Measurements from ENCODE around the gene PLAAT4. TPM values are rescaled to one million over a fixed set of nuclear protein-coding genes. Genes with fewer than 3 reads are reported as not detected.

Gene PLAAT4
- total and polyA plus RNA-seq, 2 donors from 2014 or later: 111 to 579 TPM

DNA sequence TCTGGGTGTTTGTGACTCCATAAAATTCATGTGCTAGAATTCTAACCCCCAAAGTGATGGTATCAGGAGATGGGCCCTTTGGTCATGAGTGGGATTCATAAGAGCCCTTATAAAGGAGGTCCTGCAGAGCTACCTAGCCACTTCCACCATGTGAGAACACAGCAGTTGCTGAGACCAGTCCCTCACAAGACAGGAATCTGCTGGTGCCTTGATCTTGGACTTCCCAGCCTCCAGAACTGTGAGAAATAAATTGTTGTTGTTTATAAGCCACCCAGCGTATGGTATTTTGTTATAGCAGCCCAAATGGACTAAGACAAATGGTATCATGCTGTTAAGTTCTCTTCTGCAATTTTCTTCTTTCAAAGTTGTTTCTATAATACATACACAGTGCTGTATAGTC lies 44.2 kb upstream of the PLAAT4 start:
- intact Hi-C loops (cut with DNase I): no loop called here
- no peak overlapping the region for H3K9ac ChIP-seq (ENCODE audit: low read length in 3 of 3)
- H3K27me3 ChIP-seq (ENCODE audit: control insufficient read depth, insufficient read depth, low read length): no peaks in the 10 kb centered on the region
- no peak for FAIRE-seq
- H3K9me3 ChIP-seq (ENCODE audit: control insufficient read depth in 2 of 3, insufficient read depth in 1 of 3, low read length in 3 of 3): no peaks in the 10 kb centered on the region
- H3K4me1 ChIP-seq (ENCODE audit: control insufficient read depth in 2 of 3, insufficient read depth in 2 of 3, low read depth in 1 of 3, low read length in 3 of 3): peaks cover 0 to 4% (median 0%) of the 10 kb centered on the region in 3 donors
- H3K4me3 ChIP-seq (ENCODE audit: low read length in 3 of 3): no peak overlapping the region
- DNase-seq: no peak
- TF ChIP-seq, protein P1, sequence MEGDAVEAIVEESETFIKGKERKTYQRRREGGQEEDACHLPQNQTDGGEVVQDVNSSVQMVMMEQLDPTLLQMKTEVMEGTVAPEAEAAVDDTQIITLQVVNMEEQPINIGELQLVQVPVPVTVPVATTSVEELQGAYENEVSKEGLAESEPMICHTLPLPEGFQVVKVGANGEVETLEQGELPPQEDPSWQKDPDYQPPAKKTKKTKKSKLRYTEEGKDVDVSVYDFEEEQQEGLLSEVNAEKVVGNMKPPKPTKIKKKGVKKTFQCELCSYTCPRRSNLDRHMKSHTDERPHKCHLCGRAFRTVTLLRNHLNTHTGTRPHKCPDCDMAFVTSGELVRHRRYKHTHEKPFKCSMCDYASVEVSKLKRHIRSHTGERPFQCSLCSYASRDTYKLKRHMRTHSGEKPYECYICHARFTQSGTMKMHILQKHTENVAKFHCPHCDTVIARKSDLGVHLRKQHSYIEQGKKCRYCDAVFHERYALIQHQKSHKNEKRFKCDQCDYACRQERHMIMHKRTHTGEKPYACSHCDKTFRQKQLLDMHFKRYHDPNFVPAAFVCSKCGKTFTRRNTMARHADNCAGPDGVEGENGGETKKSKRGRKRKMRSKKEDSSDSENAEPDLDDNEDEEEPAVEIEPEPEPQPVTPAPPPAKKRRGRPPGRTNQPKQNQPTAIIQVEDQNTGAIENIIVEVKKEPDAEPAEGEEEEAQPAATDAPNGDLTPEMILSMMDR (IDR thresholded peaks at IDR 0.05; ENCODE audit: borderline replicate concordance, extremely low read depth, insufficient read depth): no peak
- H3K36me3 ChIP-seq (ENCODE audit: control insufficient read depth in 2 of 3, insufficient read depth in 3 of 3, low read length in 3 of 3): no peaks in the 10 kb centered on the region
- no peak overlapping the region for H3K27ac ChIP-seq (ENCODE audit: low read depth in 2 of 2, low read length in 2 of 2)

DNA sequence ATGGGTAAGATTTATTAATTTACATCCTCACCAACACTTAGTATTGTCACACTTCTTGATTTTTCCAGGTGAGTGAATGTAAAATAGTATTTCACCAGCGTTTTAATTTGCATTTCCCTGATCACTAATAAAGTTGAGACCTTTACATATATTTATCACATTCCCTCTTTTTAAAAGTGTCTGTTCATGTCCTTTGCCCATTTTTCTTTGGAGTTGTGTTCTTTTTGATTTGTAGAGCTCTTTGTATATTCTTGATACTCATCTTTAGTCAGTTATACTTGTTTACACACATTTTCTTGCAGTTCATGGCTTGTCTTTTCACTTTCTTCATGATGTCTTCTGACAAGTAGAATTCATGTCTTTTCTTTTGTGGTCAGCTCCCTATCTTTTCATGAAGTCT lies 43.5 kb upstream of the PLAAT4 start:
- intact Hi-C loops (cut with DNase I): no loop called here
- no peaks in the 10 kb centered on the region for H3K36me3 ChIP-seq (ENCODE audit: control insufficient read depth in 2 of 3, insufficient read depth in 3 of 3, low read length in 3 of 3)
- FAIRE-seq (no peak), DNase-seq (no peak)
- TF ChIP-seq, protein P1 (IDR thresholded peaks at IDR 0.05; ENCODE audit: borderline replicate concordance, extremely low read depth, insufficient read depth): no peak
- no peak overlapping the region for H3K27ac ChIP-seq (ENCODE audit: low read depth in 2 of 2, low read length in 2 of 2)
- H3K27me3 ChIP-seq (ENCODE audit: control insufficient read depth, insufficient read depth, low read length): no peaks in the 10 kb centered on the region
- H3K9ac ChIP-seq (ENCODE audit: low read length in 3 of 3): no peak overlapping the region
- peaks cover 0 to 4% (median 0%) of the 10 kb centered on the region in 3 donors for H3K4me1 ChIP-seq (ENCODE audit: control insufficient read depth in 2 of 3, insufficient read depth in 2 of 3, low read depth in 1 of 3, low read length in 3 of 3)
- H3K9me3 ChIP-seq (ENCODE audit: control insufficient read depth in 2 of 3, insufficient read depth in 1 of 3, low read length in 3 of 3): no peaks in the 10 kb centered on the region
- no peak overlapping the region for H3K4me3 ChIP-seq (ENCODE audit: low read length in 3 of 3)

DNA sequence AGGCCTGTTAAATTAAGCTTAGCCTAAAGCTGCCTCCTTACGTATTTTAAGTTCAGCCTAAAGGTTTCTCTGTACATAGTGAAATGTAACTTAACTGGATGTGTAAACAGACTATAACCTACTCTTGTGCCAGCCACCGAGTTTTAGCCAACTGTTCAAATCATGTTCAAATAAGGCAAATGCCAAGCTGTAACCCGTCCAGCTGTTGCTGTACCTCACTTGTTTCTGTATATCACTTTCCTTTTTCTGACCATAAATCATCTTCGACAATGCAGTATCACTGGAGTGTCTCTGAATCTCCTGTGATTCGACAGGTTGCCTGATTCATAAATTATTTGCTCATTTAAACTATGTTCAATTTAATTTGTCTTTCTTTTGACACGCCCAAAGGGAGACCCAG lies 41.6 kb upstream of the PLAAT4 start:
- no peak overlapping the region for H3K9ac ChIP-seq (ENCODE audit: low read length in 3 of 3)
- H3K9me3 ChIP-seq (ENCODE audit: control insufficient read depth in 2 of 3, insufficient read depth in 1 of 3, low read length in 3 of 3): no peaks in the 10 kb centered on the region
- H3K4me3 ChIP-seq (ENCODE audit: low read length in 3 of 3): no peak overlapping the region
- peaks cover 0 to 4% (median 0%) of the 10 kb centered on the region in 3 donors for H3K4me1 ChIP-seq (ENCODE audit: control insufficient read depth in 2 of 3, insufficient read depth in 2 of 3, low read depth in 1 of 3, low read length in 3 of 3)
- no peaks in the 10 kb centered on the region for H3K36me3 ChIP-seq (ENCODE audit: control insufficient read depth in 2 of 3, insufficient read depth in 3 of 3, low read length in 3 of 3)
- H3K27ac ChIP-seq (ENCODE audit: low read depth in 2 of 2, low read length in 2 of 2): no peak overlapping the region
- intact Hi-C loops (cut with DNase I): no loop called here
- H3K27me3 ChIP-seq (ENCODE audit: control insufficient read depth, insufficient read depth, low read length): no peaks in the 10 kb centered on the region
- TF ChIP-seq, protein P1 (IDR thresholded peaks at IDR 0.05; ENCODE audit: borderline replicate concordance, extremely low read depth, insufficient read depth): no peak
- no peak for DNase-seq
- FAIRE-seq: no peak

DNA sequence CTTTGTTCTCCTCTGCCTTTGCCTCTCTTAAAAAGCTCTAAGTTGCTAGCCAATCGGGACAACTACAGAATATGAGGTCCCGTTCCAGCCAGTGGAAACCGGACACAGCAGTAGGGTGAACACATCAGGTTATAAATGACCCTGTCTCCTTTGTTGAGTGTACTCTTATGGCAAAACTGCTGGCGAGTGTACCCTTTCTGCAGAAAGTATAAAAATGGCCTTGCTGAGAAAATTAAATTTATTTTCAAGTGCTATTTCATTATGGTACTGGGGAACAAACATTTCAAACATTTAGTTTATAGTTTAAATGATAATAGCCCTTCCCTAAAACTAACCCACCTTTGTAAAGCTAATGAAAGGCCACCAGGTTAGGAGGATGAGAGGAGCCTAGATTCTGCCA lies 36.7 kb upstream of the PLAAT4 start:
- intact Hi-C loops (cut with DNase I): no loop called here
- Histone ChIP-seq H3K27me3 (ENCODE audit: control insufficient read depth, insufficient read depth, low read length) (no peaks in the 10 kb centered on the region), H3K27ac (ENCODE audit: low read depth in 2 of 2, low read length in 2 of 2) (no peak overlapping the region), H3K9me3 (ENCODE audit: control insufficient read depth in 2 of 3, insufficient read depth in 1 of 3, low read length in 3 of 3) (peaks cover 0 to 4% (median 2%) of the 10 kb centered on the region in 3 donors), H3K4me1 (ENCODE audit: control insufficient read depth in 2 of 3, insufficient read depth in 2 of 3, low read depth in 1 of 3, low read length in 3 of 3) (no peaks in the 10 kb centered on the region), H3K4me3 (ENCODE audit: low read length in 3 of 3) (no peak overlapping the region), H3K9ac (ENCODE audit: low read length in 3 of 3) (no peak overlapping the region), H3K36me3 (ENCODE audit: control insufficient read depth in 2 of 3, insufficient read depth in 3 of 3, low read length in 3 of 3) (no peaks in the 10 kb centered on the region)
- TF ChIP-seq, protein P1 (IDR thresholded peaks at IDR 0.05; ENCODE audit: borderline replicate concordance, extremely low read depth, insufficient read depth): no peak
- no peak for FAIRE-seq
- DNase-seq: no peak

Measured in kidney (tissue), 14 donors.